GM21447 (cell line): ENCODE results near the gene ZFHX2.
"Not testable (repeated sequence)": the region's sequence is repeated elsewhere in the genome, so short reads cannot be mapped to it uniquely, and the experiment has no call there.

Source experiments
- ATAC-seq: cut with Tn5 transposase; IDR thresholded peaks from one replicate; pipeline ENCODE4 v1.9.1; 2021; ENCODE audit not compliant: unreplicated experiment

Gene ZFHX2

DNA sequence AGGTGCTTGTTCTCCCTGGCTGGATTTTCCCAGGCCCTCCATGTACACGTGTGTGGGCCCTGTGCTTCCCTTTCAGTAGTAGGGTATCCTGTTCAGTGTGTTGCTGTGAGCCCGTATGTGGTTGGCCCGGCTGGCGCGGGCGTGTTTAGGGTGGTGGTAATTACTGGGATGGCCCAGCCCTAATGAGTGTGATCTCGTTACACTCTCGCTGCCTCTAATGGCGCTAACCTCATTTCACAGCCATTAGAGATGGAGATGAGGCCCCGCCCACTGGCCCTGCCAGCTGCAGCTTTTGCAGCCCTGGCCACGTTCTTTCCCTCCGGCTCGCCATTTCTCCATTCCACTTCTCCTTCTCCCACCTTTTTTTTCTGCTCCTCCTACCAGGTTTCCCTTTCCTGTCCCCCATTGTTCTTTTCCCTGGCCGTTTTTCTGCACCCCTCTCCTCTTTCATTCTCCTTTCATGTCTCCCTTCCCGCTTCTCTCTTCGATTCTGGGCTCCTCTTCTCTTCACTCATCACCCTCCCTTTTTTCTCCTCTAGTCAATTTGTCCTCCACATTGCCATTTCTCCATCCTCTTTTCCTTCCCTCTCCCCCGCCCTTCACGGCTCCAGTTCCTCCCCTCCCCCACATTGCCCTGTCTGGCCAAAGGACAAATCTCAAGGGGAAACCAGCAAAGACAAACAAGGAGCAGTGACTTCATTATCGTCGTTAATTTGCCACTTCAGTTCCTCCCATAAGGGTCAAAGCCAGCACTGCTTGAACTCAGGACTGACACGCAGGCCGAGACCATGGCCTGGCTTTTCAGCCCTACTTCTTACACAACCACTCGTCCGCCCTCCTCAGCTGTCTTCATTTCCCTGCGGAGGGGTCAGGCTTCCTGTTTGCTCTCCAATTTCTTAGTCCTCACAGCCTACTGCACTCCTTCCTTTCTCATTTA, 6.8 kb downstream of the ZFHX2 start:
- no peak for ATAC-seq

DNA sequence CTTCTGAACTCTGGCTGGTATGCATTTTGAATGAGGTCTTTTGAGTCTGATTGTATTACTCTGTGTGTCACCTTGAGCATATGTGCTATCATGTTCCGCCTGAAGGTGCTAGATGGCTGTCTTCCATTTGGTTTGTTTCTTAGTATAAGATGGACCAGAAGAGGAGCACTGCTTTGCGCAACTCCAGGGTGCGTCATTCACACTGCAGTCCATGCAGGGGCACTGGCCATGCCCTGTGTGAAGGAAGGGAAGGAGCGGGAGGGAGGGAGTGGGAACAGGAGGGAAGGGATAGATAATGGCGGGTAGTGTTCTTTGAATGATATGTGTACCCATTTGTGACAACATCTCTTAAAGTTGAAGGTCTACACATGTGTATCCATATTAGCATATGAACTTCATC, 8.2 kb downstream of the ZFHX2 start:
- no peak for ATAC-seq

DNA sequence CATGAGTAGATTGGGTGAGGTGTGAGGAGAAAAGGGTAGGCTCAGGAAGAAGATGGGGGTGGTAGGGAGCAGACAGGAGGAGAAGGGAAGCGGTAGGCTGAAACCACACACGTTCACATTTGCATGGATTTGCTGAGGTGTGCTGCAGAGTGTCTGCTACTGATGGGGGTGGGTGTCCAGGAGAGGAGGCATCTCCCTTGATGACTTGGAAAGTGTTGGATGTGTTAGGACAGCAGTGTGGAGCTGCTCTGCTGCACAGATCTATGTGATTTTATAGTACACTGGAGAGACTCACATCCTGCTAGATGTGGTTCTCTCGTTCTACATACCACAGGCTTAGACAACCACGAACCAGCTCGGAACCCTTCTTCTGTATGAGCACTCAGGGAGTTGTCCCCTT, 9.3 kb downstream of the ZFHX2 start:
- ATAC-seq = no peak

DNA sequence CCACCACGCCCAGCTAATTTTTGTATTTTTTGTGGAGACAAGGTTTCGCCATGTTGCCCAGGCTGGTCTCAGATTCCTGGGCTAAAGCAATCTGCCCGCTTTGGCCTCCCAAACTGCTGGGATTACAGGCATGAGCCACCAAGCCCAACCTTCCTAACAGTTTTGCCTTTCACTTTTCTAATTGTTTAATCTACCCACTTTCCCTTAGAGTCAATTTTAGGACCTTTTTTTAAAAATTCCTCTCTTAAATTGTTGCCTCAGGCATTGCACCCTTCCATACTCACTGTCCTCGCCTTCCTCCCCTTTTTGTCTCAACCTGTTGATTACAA, 11.5 kb downstream of the ZFHX2 start:
- ATAC-seq = no peak

DNA sequence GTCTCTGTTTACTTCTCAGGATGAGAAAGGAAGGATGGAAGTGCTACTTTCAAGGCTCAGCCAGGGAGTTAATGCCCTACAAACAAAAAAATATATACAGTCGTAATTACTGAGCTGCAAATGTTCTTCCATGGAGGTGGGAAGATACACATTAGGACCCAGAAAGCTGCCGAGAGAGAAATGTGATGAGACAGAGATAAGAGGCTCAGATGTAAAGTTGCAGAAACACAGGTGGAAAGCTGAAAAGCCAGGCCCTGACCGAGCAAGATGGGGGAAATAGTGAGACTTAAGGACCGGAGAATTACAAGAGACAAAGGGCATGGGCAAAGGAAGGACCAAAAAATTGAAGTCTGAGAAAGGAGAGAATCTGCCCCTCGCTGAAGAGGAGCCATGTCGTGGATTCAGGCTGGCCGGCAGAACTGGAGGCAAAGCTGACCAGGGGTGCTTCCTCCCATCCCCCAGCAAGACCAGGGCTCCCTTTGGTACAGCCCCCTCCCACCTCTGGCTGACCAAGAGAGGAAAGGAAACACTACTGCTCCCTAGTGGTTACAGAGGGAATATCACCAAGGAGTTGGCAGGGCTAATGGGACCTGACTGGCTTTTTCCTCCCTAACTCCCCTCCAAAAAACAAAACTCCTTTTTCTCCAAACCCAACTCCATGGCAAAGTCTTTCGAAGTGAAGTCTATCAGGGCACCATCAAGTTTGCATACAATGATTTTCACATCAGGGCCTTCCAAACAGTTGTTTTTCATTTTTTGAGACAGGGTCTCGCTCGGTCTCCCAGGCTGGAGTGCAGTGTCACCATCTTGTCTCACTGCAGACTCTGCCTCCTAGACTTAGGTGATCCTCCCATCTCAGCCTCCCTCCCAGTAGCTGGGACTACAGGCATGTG, 12.1 kb downstream of the ZFHX2 start:
- no peak for ATAC-seq

DNA sequence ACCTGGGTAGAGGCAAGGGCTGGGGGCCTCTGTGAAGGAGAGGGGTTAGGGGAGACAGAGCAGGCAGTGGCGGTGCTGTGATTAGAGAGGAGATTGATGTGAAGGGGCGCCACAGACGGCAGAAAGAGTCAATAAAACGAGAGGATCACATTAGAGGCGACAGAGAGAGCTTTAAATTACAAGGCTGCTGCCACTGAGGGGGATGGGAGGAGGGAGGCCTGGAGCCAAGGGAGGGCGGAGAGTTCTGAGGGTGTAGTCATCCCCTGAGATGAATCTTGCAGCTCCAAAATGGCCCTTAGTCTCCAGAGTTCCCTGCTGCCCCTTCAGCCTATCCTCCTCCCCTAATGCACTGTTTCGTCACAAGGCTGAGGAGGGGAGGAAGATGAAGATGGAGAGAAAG, 12.8 kb downstream of the ZFHX2 start:
- no peak for ATAC-seq

DNA sequence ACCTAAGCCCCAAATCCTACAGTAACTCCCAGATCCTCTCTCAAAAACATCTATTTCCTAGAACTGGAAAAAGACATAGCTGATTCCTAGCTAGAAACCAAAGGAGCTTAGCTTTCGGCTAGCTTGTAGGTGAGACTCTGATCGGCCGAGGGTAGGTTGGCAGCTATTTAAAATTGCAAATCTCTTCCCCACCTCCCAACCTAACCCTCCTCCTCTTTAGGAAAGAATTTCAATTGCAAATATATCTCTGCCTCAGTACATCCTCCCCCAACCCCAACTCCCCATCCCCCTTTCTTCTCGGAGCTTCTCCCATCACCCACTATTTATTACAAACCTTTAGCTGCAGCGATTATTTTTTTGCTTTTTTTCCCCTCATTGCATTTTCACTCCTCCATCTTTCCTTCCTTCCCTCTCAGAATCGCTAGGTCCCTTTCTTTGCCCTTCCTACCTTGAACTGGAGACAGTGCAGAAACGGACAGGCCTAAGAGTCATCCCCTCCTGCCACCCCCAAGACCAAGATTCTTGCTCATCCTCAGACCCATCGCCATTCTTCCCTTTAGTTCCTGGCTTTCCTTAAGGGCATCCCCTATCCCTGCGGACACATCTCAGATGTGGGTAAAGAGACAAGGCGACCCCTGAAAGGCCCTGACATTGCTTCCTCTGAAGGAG, 13.4 kb downstream of the ZFHX2 start:
- ATAC-seq = no peak

DNA sequence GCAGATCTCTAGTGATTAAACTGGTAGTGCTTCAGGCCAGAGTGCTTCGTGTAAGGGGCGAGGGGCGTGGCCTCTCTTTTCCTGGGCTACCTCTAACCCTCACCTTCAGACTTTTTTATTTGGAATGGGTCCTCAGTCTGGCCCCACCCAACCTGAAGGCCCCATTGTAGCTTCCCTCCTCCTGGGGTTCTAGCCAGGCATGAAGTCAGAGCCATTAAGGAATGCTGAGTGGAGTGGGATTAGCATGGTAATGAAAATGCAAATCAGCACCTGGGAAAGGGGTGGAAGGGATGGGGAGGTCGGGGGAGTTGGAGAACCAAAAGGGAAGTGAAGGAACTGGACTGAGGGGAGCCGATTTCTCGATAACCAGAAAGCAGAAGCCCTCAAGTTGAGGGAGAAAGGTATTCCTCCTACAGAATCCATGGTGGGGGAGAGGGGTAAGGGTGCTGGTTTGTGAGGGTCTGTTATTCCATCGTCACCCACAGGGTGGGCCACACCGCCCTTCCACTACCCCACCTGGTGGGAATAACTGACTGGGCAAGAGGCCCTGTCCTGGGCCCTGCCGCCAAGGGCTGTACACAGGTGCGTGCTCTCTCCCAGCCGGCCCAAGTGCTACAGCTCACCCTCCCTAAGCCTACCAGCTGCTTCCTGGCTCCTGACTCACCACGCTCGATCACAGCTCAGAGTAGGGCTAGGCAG, 14.1 kb downstream of the ZFHX2 start:
- ATAC-seq = no peak

DNA sequence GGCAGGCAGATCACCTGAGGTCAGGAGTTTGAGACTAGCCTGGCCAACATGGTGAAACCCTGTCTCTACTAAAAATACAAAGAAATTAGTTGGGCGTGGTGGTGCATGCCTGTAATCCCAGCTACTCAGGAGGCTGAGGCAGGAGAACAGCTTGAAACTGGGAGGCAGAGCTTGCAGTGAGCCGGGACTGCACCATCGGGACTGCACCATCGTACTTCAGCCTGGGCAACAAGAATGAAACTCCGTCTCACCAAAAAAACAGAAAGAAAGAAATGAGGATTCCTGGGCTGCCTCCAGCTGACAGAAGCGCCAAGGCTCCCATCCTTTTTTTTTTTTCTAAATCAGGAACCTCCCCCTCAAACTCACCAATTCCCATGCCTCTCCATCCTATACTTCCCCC, 14.7 kb downstream of the ZFHX2 start:
- ATAC-seq = not testable (repeated sequence)

DNA sequence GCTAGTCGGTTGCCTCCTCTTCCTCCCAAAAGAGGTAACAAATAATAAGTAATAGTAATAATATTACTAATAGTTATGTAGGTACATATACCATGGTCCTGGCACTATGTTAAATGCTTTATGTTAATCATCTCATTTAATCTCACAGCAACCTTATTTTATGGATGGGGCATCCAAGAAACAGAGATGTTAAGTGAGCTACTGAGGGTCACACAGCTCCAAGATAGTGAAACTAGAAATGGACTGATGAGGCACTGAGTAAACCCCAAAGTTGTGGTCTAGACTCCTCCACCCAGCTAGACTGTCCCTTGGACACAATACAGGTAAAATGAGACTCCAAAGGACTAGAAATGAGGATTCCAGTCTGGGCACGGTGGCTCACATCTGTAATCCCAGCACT, 15.1 kb downstream of the ZFHX2 start:
- ATAC-seq = no peak

DNA sequence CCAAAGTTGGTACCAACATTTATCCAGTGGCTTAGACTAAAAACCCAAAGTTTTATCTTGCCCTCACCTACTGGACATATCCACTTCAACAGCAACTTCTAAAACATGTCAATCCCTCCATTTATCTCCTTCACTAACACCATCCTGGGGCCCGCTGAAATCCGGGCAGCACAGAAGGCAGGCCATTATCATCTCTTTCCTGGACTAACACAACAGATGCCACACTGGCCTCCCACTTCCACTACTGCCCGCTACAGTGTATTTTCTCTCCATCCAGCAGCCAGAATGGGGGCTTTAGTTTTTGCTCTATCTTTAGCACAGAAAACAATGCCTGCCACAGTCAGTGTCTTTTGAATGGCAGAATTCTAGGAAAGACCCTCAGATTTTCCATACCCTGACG, 15.6 kb downstream of the ZFHX2 start:
- ATAC-seq = no peak

DNA sequence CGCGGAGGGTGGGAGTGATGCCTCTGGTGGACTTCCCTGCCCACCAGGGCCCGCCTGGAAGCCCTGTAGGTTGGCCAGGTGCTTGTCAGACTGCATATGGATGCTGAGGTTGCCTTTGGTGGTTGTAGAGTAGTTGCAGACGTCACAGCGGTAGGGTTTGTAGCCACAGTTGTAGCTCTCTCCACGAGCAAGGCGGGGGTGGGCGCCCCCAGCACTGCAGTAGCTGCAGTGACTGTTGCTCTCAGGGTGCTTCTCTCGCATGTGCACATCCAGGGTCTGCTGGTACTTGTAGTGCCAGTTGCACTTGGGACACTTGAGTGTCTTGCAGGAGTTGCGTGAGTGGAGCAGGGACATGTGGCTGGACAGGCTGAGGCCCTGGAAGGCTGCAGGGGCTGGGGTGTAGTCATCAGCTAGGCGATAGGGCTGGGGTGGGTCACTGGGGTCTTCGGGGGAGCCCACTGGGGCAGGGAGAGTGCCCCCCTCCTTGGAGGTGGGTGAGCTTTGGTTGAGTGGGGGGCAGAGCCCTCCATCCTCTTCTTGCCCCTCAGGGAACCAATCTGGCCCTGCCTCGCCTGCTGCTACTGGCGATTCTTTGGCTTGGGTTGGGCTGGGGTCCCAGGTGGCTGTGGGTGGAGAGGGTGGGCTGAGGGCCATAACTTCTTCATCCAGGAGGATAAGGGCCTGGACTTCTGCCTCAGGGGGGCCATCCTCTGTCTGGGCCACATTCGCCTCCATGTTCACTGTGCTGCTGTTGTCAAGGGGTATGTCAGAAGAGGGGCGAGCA, 17.7 kb downstream of the ZFHX2 start:
- no peak for ATAC-seq

DNA sequence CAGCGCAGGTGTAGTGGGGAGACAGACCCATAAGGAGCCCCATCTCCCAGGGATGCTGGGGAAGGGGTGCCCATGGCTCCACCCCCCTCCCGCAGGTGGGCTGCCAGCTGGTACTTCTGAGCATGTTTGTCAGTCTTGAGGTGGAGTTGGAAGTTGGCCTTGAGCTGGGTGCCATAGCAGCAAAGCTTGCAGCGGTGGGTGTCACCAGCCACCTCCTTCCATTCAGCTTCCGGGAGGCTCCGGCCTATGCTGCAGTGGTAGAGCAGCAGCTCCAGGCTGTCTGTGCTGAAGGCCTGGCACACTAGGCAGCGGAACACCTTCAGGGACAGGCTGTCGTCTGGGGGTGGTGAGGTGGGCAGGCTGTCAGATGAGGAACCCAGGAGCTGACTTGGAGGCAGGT, 18.9 kb downstream of the ZFHX2 start:
- ATAC-seq = no peak

DNA sequence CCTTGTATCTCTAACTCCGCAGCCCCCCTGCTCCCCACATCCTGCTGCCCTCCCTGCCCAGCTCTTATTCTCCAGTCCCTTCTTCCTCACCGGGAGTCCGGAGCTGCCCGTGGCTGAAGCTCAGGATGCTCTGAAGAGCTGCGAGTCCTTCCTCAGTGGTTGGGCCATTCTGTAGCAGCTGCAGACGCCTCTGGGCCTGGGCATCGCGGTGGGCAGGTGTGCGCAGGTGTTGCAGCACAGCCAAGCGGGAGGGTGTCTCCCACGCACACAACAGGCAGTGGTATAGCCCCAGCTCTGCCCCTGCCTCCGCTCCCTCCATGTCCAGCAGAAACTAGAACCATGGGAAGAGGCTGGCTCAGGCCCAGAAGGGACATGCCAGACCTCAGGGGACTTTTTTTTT, 20.2 kb downstream of the ZFHX2 start:
- ATAC-seq = no peak

DNA sequence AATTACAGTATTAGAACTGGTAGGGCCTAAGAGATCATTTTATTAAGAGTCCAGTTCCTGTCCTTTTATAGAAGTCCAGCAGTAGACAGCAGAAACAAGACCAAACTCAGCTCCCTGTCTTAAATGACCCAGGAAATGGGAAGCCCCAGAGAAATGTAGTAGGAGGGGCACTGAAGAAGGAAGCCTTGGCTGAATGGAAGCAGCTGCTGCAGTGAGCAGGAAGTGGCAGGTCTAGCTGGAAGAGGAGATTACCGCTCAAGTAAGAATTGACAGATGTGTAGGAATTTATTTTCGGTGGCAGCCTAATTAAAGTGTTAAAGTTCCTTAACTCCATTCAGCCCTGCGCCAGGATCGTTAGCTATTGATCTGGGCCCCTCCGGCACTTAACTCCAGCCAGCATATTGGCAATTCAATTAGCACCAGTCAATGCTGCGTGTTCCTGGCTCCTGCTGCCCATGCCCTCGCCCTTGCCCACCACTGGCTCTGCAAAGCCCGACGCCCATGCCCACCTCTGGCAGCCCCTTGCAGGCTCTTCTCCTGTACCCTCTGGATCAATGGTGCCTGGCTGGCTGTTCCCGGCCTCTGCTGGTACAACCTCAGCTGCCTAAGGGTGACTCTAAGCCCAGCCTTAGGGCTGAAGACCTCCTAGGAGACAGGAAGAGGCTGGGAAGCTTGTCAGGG, 21.1 kb downstream of the ZFHX2 start:
- no peak for ATAC-seq

DNA sequence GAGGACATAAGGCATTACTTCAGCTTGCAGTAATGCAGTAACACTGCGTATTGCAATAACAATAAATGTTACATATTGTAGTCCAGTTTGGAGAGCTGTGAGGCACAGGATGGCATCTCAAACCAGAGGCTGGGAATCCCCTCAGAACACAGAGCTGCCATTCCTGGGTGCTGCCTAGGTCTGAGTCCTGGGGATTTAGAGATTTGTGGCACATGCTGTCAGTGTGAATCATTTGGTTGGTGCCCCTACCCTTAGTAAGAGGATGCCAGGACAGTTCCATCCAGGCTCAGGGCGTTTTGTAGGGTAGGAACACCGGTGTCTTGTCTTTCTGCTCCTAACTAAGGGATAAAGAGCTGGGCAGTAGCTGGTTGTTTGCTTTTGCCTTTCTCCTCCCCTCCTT, 22.5 kb downstream of the ZFHX2 start:
- no peak for ATAC-seq

DNA sequence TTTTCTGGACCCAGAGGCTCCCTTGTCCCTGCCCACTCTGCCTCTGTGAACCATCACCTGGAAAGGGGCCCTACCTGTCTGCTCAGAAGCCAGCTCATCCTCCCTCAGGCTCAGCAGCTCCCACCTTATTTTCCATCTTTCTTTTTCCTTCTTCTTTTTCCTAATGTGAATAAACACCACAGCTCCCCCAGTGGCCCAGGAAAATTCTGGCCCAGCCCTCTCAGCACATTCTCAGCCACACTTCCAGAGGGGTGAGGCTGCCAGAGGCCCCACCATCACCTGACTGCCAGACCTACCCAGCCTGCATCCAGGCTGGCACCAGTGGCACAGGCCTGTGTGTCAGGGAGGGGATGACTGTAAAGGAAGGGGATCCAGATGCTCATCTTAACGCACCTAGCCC, 23.0 kb downstream of the ZFHX2 start:
- ATAC-seq = no peak

DNA sequence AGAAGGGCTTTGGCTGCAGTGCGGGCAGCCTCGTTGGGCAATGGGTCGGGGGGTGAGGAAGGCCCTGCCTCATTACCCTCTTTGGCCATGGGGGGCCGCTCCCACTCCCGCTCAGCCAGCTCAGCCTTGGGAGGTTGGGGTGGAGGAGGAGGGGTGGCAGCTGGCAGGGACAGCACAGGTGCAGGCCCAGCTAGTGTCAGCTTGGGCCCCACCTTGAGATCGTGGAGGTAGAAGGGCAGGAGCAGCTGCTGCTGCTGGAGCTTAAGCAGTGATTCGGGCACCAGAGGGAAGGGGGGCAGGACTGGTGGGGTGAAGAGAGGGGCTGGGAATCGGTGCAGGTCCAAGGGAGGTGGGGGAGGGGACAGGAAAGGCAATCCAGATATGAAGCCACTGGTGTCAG, 26.0 kb downstream of the ZFHX2 start:
- ATAC-seq = no peak

DNA sequence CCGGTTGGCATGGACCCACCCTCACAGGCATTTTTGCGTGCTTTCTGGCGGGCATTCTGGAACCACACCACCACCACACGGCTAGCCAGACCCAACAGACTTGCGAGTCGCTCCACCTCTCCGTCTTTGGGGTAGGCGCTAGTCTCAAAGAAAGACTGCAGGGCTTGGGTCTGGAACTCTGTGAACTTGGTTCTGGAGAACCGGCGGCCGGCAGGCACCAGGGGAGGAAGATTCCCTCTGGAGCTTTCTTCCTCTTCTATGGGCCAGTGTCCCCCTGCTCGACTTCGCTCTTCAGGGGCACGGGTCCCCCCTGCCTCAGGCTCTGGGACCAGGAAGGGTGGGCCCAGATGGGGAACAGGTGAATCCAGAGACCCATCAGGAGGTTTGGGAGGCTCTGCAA, 26.6 kb downstream of the ZFHX2 start:
- no peak for ATAC-seq
